Neuronal stem cell (in vitro differentiated cells): ENCODE data around the gene ATP8A1.

Experiments used
- DNase-seq: peaks from one replicate; pipeline ENCODE4 v3.0.0-alpha.2; 2013; ENCODE audit warnings: low spot score
- H2AFZ ChIP-seq: one replicate; pipeline ENCODE4 v1.6.1; 2013; ENCODE audit warnings: mild to moderate bottlenecking, low read length, inconsistent platforms
- H2AK5ac ChIP-seq: 2 replicates; pipeline ENCODE4 v1.6.1; 2013; ENCODE audit warnings: low read depth, mild to moderate bottlenecking, inconsistent platforms, low read length, moderate library complexity, mixed read lengths
- H2BK120ac ChIP-seq: 2 replicates; pipeline ENCODE4 v1.6.1; 2013; ENCODE audit warnings: low read depth, mild to moderate bottlenecking, inconsistent platforms, low read length, moderate library complexity, mixed read lengths
- H2BK12ac ChIP-seq: one replicate; pipeline ENCODE4 v1.6.1; 2013; ENCODE audit warnings: low read length, inconsistent platforms
- H2BK15ac ChIP-seq: 2 replicates; pipeline ENCODE4 v1.6.1; 2013; ENCODE audit warnings: mild to moderate bottlenecking, low read length, inconsistent platforms, mixed read lengths
- H2BK5ac ChIP-seq: one replicate; pipeline ENCODE4 v1.6.1; 2013; ENCODE audit warnings: inconsistent platforms, mild to moderate bottlenecking, low read length, moderate library complexity
- H3K14ac ChIP-seq: one replicate; pipeline ENCODE4 v1.6.1; 2013; ENCODE audit warnings: low read length, inconsistent platforms
- H3K18ac ChIP-seq: 2 replicates; pipeline ENCODE4 v1.6.1; 2013; ENCODE audit warnings: low read length, inconsistent platforms
- H3K23ac ChIP-seq: 2 replicates; pipeline ENCODE4 v1.6.1; 2013; ENCODE audit warnings: low read depth, mild to moderate bottlenecking, mixed read lengths, low read length, inconsistent platforms; ENCODE audit not compliant: poor library complexity
- H3K27ac ChIP-seq: replicated peaks from 3 replicates; pipeline ENCODE4 v1.5.1; 2013; ENCODE audit warnings: low read length, inconsistent platforms
- H3K27me3 ChIP-seq, 3 experiments: 2 replicates each; pipeline ENCODE4 v1.6.1; 2013; ENCODE audit warnings: low read length in 3 of 3, mild to moderate bottlenecking in 2 of 3, inconsistent platforms in 1 of 3, low read depth in 1 of 3, mixed read lengths in 1 of 3, moderate library complexity in 1 of 3; ENCODE audit not compliant: control insufficient read depth in 3 of 3, insufficient read depth in 3 of 3
- H3K36me3 ChIP-seq, 2 donors: replicated peaks in 1 of 2; 2 replicates each; pipeline ENCODE4 v1.6.1; 2013; ENCODE audit warnings: low read length in 2 of 2; ENCODE audit not compliant: control insufficient read depth in 2 of 2, insufficient read depth in 2 of 2
- H3K4ac ChIP-seq: 2 replicates; pipeline ENCODE4 v1.6.1; 2013; ENCODE audit warnings: inconsistent platforms, mild to moderate bottlenecking, low read length, moderate library complexity
- H3K4me1 ChIP-seq, 2 donors: 1 replicate in 1 of 2; 2 replicates in 1 of 2; pipeline ENCODE4 v1.6.1; 2013; ENCODE audit warnings: low read length in 2 of 2, low read depth in 1 of 2; ENCODE audit not compliant: control insufficient read depth in 2 of 2, insufficient read depth in 1 of 2
- H3K4me2 ChIP-seq: one replicate; pipeline ENCODE4 v1.6.1; 2013; ENCODE audit warnings: mild to moderate bottlenecking, low read length, inconsistent platforms; ENCODE audit not compliant: insufficient read depth, poor library complexity, severe bottlenecking
- H3K4me3 ChIP-seq, 2 donors: 2 replicates each; pipeline ENCODE4 v1.5.1; 2013; ENCODE audit warnings: low read length in 2 of 2, mild to moderate bottlenecking in 2 of 2, inconsistent platforms in 1 of 2, moderate library complexity in 1 of 2
- H3K79me1 ChIP-seq: one replicate; pipeline ENCODE4 v1.6.1; 2013; ENCODE audit warnings: low read depth, mild to moderate bottlenecking, inconsistent platforms, low read length, moderate library complexity
- H3K9ac ChIP-seq: one replicate; pipeline ENCODE4 v1.6.1; 2013; ENCODE audit warnings: mild to moderate bottlenecking, low read depth, low read length, inconsistent platforms; ENCODE audit not compliant: poor library complexity
- H3K9me3 ChIP-seq, 2 donors: replicated peaks in 1 of 2; 2 replicates each; pipeline versions ENCODE3 to v1.6.1; 2013; ENCODE audit warnings: low read length in 2 of 2, mild to moderate bottlenecking in 2 of 2, inconsistent platforms in 1 of 2, low read depth in 1 of 2, mixed read lengths in 1 of 2, moderate library complexity in 1 of 2; ENCODE audit not compliant: control insufficient read depth in 2 of 2, insufficient read depth in 1 of 2
- H4K8ac ChIP-seq: one replicate; pipeline ENCODE4 v1.6.1; 2013; ENCODE audit warnings: low read depth, mild to moderate bottlenecking, inconsistent platforms, low read length, moderate library complexity
- H4K91ac ChIP-seq: one replicate; pipeline ENCODE4 v1.6.1; 2013; ENCODE audit warnings: low read length, low read depth, mild to moderate bottlenecking, inconsistent platforms; ENCODE audit not compliant: poor library complexity
- WGBS, 2 donors: extraction: QIAGEN DNeasy Blood & Tissue Kit; methylation state at CpG; one replicate each; pipeline ENCODE4 v1.1.7; 2013; ENCODE audit warnings: missing lambda C conversion rate in 2 of 2, mixed read lengths in 1 of 2; ENCODE audit not compliant: insufficient read length in 2 of 2, insufficient replicate concordance in 1 of 2; ENCODE audit errors: extremely low coverage in 2 of 2; 5-methylcytosine and 5-hydroxymethylcytosine counted together

ATP8A1 gene

GRCh38 chr4:42428036-42428435 is 228.9 kb downstream of the ATP8A1 start:
- no peak overlapping the region for H2BK12ac ChIP-seq
- H3K27me3 ChIP-seq, result no peaks in the 10 kb centered on the region
- no peaks in the 10 kb centered on the region for H3K79me1 ChIP-seq
- H3K23ac ChIP-seq, result no peak overlapping the region
- no peak overlapping the region for H3K18ac ChIP-seq
- H4K91ac ChIP-seq, result no peak overlapping the region
- no peak overlapping the region for H3K9ac ChIP-seq
- no peak overlapping the region for H4K8ac ChIP-seq
- no peak for DNase-seq
- no peak overlapping the region for H3K4me2 ChIP-seq
- no peak overlapping the region for H3K4me3 ChIP-seq
- no peak overlapping the region for H2BK15ac ChIP-seq
- no peaks in the 10 kb centered on the region for H3K36me3 ChIP-seq
- H2AFZ ChIP-seq, result no peak overlapping the region
- no peak overlapping the region for H2BK5ac ChIP-seq
- H3K27ac ChIP-seq, result no peak overlapping the region
- WGBS, 2 donors, result no CpG with 5 or more reads among the region's 2 CpGs
- H2BK120ac ChIP-seq, result no peak overlapping the region
- peaks cover 0 to 1% of the 10 kb centered on the region in 2 donors for H3K9me3 ChIP-seq
- H3K4ac ChIP-seq, result no peak overlapping the region
- H2AK5ac ChIP-seq, result no peak overlapping the region
- H3K14ac ChIP-seq, result no peak overlapping the region
- peaks cover 0 to 5% of the 10 kb centered on the region in 2 donors for H3K4me1 ChIP-seq

- no peaks in the 10 kb centered on the region for H3K79me1 ChIP-seq
- no peaks in the 10 kb centered on the region for H3K27me3 ChIP-seq
- H2AK5ac ChIP-seq, result no peak overlapping the region
- peaks cover 0 to 5% of the 10 kb centered on the region in 2 donors for H3K4me1 ChIP-seq
- no peak overlapping the region for H2BK15ac ChIP-seq
- no peaks in the 10 kb centered on the region for H3K36me3 ChIP-seq
- peak overlapping the region; percentile 7 for H2AFZ ChIP-seq
- H3K14ac ChIP-seq, result no peak overlapping the region
- no peak overlapping the region for H4K91ac ChIP-seq
- no peak overlapping the region for H2BK120ac ChIP-seq
- H3K4ac ChIP-seq, result no peak overlapping the region
- no peak overlapping the region for H3K18ac ChIP-seq
- H3K27ac ChIP-seq, result no peak overlapping the region
- no peak overlapping the region for H2BK12ac ChIP-seq
- H3K23ac ChIP-seq, result no peak overlapping the region
- no CpG with 5 or more reads among the region's 19 CpGs for WGBS, 2 donors
- no peak overlapping the region for H3K4me3 ChIP-seq
- no peak overlapping the region for H2BK5ac ChIP-seq
- no peaks in the 10 kb centered on the region for H3K9me3 ChIP-seq
- no peak overlapping the region for H3K4me2 ChIP-seq
- DNase-seq, result no peak
- no peak overlapping the region for H4K8ac ChIP-seq
- no peak overlapping the region for H3K9ac ChIP-seq
Observed at GRCh38 chr4:42425146-42426065, 231.5 kb downstream of the ATP8A1 start.

GRCh38 chr4:42420140-42420539 is 236.8 kb downstream of the ATP8A1 start:
- H3K27ac ChIP-seq, result no peak overlapping the region

GRCh38 chr4:42417550-42417949 is 239.4 kb downstream of the ATP8A1 start:
- Histone ChIP-seq H3K9me3 (no peaks in the 10 kb centered on the region), H2AK5ac (no peak overlapping the region), H4K8ac (no peak overlapping the region), H2BK12ac (no peak overlapping the region), H3K4me3 (no peak overlapping the region), H3K23ac (no peak overlapping the region), H3K18ac (no peak overlapping the region), H2BK120ac (no peak overlapping the region), H3K79me1 (no peaks in the 10 kb centered on the region), H3K36me3 (no peaks in the 10 kb centered on the region), H4K91ac (no peak overlapping the region), H2AFZ (no peak overlapping the region), H3K4me1 (no peaks in the 10 kb centered on the region), H2BK15ac (no peak overlapping the region), H3K9ac (no peak overlapping the region), H3K27me3 (no peaks in the 10 kb centered on the region), H3K14ac (no peak overlapping the region), H3K4ac (no peak overlapping the region), H2BK5ac (no peak overlapping the region), H3K4me2 (no peak overlapping the region), H3K27ac (no peak overlapping the region)
- no peak for DNase-seq
- no CpG with 5 or more reads among the region's 3 CpGs for WGBS, 2 donors

More at GRCh38 chr4:42420140-42420539, 236.8 kb downstream of the ATP8A1 start:
- no peak overlapping the region for H2BK12ac ChIP-seq
- no peak overlapping the region for H2BK5ac ChIP-seq
- H2BK120ac ChIP-seq, result no peak overlapping the region
- no peak overlapping the region for H3K23ac ChIP-seq
- H3K4ac ChIP-seq, result no peak overlapping the region
- no peak for DNase-seq
- no peak overlapping the region for H3K14ac ChIP-seq
- whole genome bisulfite sequencing, 2 donors, result no CpG with 5 or more reads among the region's 5 CpGs
- H3K27me3 ChIP-seq, result no peaks in the 10 kb centered on the region
- H3K18ac ChIP-seq, result no peak overlapping the region
- H3K79me1 ChIP-seq, result no peaks in the 10 kb centered on the region
- no peak overlapping the region for H3K4me3 ChIP-seq
- no peak overlapping the region for H4K91ac ChIP-seq
- H2AK5ac ChIP-seq, result no peak overlapping the region
- no peak overlapping the region for H2AFZ ChIP-seq
- peaks cover 0 to under 1% of the 10 kb centered on the region in 2 donors for H3K4me1 ChIP-seq
- H3K4me2 ChIP-seq, result no peak overlapping the region
- no peak overlapping the region for H2BK15ac ChIP-seq
- no peaks in the 10 kb centered on the region for H3K9me3 ChIP-seq
- no peak overlapping the region for H3K9ac ChIP-seq
- no peaks in the 10 kb centered on the region for H3K36me3 ChIP-seq
- no peak overlapping the region for H4K8ac ChIP-seq
